ENCODE measurements around the gene PTGES3L. TPM values are rescaled to one million over a fixed set of nuclear protein-coding genes. Genes with fewer than 3 reads are reported as not detected.

Gene PTGES3L
- total and polyA plus RNA-seq, 2 of the 13 experiments (the other 11 are each of a cell fraction or from before 2014, with no cell fraction given), result 1.2 to 2.9 TPM

DNA sequence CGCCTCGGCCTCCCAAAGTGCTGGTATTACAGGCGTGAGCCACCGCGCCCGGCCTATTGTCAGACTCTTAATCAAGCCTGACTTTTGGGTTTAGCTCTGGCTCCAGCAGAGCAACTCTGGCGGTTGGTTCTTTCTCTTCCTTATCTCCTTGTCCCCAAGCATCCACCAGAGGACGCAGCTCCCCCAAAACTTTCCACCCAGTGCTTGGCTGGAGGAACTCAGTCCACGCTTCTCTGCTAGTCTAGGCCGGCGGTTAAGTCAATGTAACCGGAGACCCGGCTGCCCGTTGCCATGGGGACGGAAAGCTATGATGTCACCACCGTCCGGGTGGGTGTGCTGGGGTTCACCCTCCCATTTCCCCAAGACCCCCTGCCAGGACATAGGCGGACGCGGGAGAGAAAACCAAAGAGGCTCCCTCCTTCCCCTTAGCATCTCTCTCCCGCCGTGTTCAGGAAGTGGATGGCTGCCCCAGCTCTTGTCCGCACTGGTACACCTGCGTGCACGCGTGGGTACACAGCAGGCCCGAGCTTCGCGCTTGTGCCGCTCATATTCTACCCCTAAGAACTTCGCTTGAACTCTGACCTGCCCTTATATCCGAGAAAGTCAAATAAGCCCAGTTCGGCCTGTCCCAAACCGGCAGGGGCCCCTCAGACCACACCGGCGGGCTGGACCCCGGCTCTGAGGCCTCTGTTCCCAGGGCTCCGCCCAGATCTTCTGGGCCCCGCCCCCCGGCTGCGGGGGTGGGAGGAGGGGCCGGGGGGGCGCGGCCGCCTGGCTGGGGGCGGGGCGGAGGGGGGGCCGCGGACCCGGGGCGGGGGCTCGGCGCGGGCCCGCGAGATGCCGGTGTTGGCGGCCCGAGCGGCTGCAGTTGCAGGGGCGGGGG is 44.8 kb upstream of the PTGES3L start, which contains the start of gene RND2 (continued):
- TF ChIP-seq THAP7 (CRISPR knock-in tag; IDR thresholded peaks at IDR 0.05), result 0 out of 2 replicates have a peak, but pooled peaks have one; percentile 60
- TF ChIP-seq RNF2 (conservative IDR thresholded peaks at IDR 0.05; ENCODE audit: low read depth), result no peak
- TF ChIP-seq DDIT3 (CRISPR knock-in tag; IDR thresholded peaks at IDR 0.05), result no peak
- TF ChIP-seq KDM2A (CRISPR knock-in tag; IDR thresholded peaks at IDR 0.05; ENCODE audit: borderline replicate concordance, low read depth), result peak; percentile 78
- TF ChIP-seq KLF6 (CRISPR knock-in tag; IDR thresholded peaks at IDR 0.05), result peak; percentile 66; the same call in 1 of the 2 replicates
- TF ChIP-seq MXI1 (IDR thresholded peaks at IDR 0.05; ENCODE audit: borderline replicate concordance, low read depth, low read length), result peak; percentile 91; the same call in 2 of the 3 replicates
- no peak for TF ChIP-seq PAWR (CRISPR knock-in tag; IDR thresholded peaks at IDR 0.05; ENCODE audit: borderline replicate concordance)
- TF ChIP-seq CHCHD3 (CRISPR knock-in tag; IDR thresholded peaks at IDR 0.05), result no peak
- no peak for TF ChIP-seq ZNF530 (CRISPR knock-in tag; IDR thresholded peaks at IDR 0.05; ENCODE audit: low read depth)
- no peak for TF ChIP-seq ZNF709 (CRISPR knock-in tag; IDR thresholded peaks at IDR 0.05)
- TF ChIP-seq EZH2 (conservative IDR thresholded peaks at IDR 0.05; ENCODE audit: low read depth, low read length), result no peak
- TF ChIP-seq RCOR2 (CRISPR knock-in tag; IDR thresholded peaks at IDR 0.05), result no peak
- peak; percentile 74; the same call in 1 of the 2 replicates for TF ChIP-seq YEATS2 (CRISPR knock-in tag; IDR thresholded peaks at IDR 0.05; ENCODE audit: borderline replicate concordance)
- TF ChIP-seq, protein P1, sequence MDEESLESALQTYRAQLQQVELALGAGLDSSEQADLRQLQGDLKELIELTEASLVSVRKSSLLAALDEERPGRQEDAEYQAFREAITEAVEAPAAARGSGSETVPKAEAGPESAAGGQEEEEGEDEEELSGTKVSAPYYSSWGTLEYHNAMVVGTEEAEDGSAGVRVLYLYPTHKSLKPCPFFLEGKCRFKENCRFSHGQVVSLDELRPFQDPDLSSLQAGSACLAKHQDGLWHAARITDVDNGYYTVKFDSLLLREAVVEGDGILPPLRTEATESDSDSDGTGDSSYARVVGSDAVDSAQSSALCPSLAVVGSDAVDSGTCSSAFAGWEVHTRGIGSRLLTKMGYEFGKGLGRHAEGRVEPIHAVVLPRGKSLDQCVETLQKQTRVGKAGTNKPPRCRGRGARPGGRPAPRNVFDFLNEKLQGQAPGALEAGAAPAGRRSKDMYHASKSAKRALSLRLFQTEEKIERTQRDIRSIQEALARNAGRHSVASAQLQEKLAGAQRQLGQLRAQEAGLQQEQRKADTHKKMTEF (CRISPR knock-in tag; IDR thresholded peaks at IDR 0.05), result peak; percentile 74
- peak in 1 of 2 experiments; percentile 54; a peak in 2 of 4 replicates for TF ChIP-seq EP300 (IDR thresholded peaks at IDR 0.05; ENCODE audit: low read depth in 2 of 2, low read length in 2 of 2)
- TF ChIP-seq EP300 (CRISPR knock-in tag; IDR thresholded peaks at IDR 0.05; ENCODE audit: borderline replicate concordance), result no peak; the same call in 1 of the 2 replicates
- TF ChIP-seq POGZ (CRISPR knock-in tag; IDR thresholded peaks at IDR 0.05), result no peak
- peak; percentile 89; the same call in 1 of the 2 replicates for TF ChIP-seq ZNF619 (CRISPR knock-in tag; IDR thresholded peaks at IDR 0.05)
- TF ChIP-seq FOXP1 (IDR thresholded peaks at IDR 0.05), result no peak
- TF ChIP-seq FOXP1 (CRISPR knock-in tag; IDR thresholded peaks at IDR 0.05), result no peak
- TF ChIP-seq ZNF333 (CRISPR knock-in tag; IDR thresholded peaks at IDR 0.05; ENCODE audit: borderline replicate concordance), result no peak
- TF ChIP-seq KAT8 (CRISPR knock-in tag; IDR thresholded peaks at IDR 0.05), result peak; percentile 69
- TF ChIP-seq, protein P2, sequence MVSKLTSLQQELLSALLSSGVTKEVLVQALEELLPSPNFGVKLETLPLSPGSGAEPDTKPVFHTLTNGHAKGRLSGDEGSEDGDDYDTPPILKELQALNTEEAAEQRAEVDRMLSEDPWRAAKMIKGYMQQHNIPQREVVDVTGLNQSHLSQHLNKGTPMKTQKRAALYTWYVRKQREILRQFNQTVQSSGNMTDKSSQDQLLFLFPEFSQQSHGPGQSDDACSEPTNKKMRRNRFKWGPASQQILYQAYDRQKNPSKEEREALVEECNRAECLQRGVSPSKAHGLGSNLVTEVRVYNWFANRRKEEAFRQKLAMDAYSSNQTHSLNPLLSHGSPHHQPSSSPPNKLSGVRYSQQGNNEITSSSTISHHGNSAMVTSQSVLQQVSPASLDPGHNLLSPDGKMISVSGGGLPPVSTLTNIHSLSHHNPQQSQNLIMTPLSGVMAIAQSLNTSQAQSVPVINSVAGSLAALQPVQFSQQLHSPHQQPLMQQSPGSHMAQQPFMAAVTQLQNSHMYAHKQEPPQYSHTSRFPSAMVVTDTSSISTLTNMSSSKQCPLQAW (CRISPR knock-in tag; IDR thresholded peaks at IDR 0.05), result peak; percentile 69
- TF ChIP-seq, protein P3, sequence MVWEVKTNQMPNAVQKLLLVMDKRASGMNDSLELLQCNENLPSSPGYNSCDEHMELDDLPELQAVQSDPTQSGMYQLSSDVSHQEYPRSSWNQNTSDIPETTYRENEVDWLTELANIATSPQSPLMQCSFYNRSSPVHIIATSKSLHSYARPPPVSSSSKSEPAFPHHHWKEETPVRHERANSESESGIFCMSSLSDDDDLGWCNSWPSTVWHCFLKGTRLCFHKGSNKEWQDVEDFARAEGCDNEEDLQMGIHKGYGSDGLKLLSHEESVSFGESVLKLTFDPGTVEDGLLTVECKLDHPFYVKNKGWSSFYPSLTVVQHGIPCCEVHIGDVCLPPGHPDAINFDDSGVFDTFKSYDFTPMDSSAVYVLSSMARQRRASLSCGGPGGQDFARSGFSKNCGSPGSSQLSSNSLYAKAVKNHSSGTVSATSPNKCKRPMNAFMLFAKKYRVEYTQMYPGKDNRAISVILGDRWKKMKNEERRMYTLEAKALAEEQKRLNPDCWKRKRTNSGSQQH (CRISPR knock-in tag; IDR thresholded peaks at IDR 0.05; ENCODE audit: low read depth), result no peak

Measured in HepG2 (cell line).